Measurements from ENCODE around the gene ZNF697.

The ZNF697 gene

GRCh38 chr1:119662034-119662437, 14.0 kb upstream of the ZNF697 start:
- no peak for DNase-seq

- DNase-seq, result no peak
These were observed 12.4 kb upstream of the ZNF697 start for GRCh38 chr1:119660253-119661083.

- peak; percentile 12 for DNase-seq
These were observed 11.6 kb upstream of the ZNF697 start for GRCh38 chr1:119659628-119660027.

- no peak for DNase-seq
These were observed 8.4 kb upstream of the ZNF697 start for GRCh38 chr1:119656410-119656955.

- peak; percentile 21 for DNase-seq
These were observed 7.1 kb upstream of the ZNF697 start for GRCh38 chr1:119655154-119655553.

GRCh38 chr1:119653839-119654170, 5.7 kb upstream of the ZNF697 start:
- DNase-seq, result peak; percentile 49

GRCh38 chr1:119653135-119653838, 5.2 kb upstream of the ZNF697 start:
- no peak for DNase-seq

- DNase-seq, result no peak
These were observed 4.5 kb upstream of the ZNF697 start for GRCh38 chr1:119652587-119652986.

GRCh38 chr1:119651641-119652040, 3.6 kb upstream of the ZNF697 start:
- no peak for DNase-seq

- DNase-seq, result peak; percentile 20
These were observed 3.1 kb upstream of the ZNF697 start for GRCh38 chr1:119651133-119651532.

- DNase-seq, result no peak
These were observed 546 bp upstream of the ZNF697 start for GRCh38 chr1:119648620-119649004.

GRCh38 chr1:119647228-119647733, 785 bp downstream of the ZNF697 start:
- no peak for DNase-seq

- peak; percentile 46 for DNase-seq
These were observed 1.4 kb downstream of the ZNF697 start for GRCh38 chr1:119646521-119647227.

- DNase-seq, result no peak
These were observed 9.0 kb downstream of the ZNF697 start for GRCh38 chr1:119639109-119639508.

GRCh38 chr1:119637710-119638109, 10.4 kb downstream of the ZNF697 start:
- no peak for DNase-seq

- DNase-seq, result no peak
These were observed 11.5 kb downstream of the ZNF697 start for GRCh38 chr1:119636491-119637089.

- no peak for DNase-seq
These were observed 12.2 kb downstream of the ZNF697 start for GRCh38 chr1:119635811-119636390.

GRCh38 chr1:119634016-119634415, 14.1 kb downstream of the ZNF697 start:
- DNase-seq, result no peak

- DNase-seq, result no peak
These were observed 14.5 kb downstream of the ZNF697 start for GRCh38 chr1:119633575-119633974.

GRCh38 chr1:119632841-119633240, 15.2 kb downstream of the ZNF697 start:
- no peak for DNase-seq

- no peak for DNase-seq
These were observed 16.0 kb downstream of the ZNF697 start for GRCh38 chr1:119632103-119632490.

- DNase-seq, result peak; percentile 79
These were observed 16.5 kb downstream of the ZNF697 start for GRCh38 chr1:119631433-119632102.

Data from fibroblast of skin of back (primary cell).